ENCODE measurements around the gene RASAL2.

- TF ChIP-seq CTCF (IDR thresholded peaks at IDR 0.05 in 8 of 11, conservative IDR thresholded peaks at IDR 0.05 in 3 of 11) (no peak), POLR2AphosphoS5 (IDR thresholded peaks at IDR 0.05) (no peak)
Measured at GRCh38 chr1:178436899-178437298, 343.0 kb downstream of the RASAL2 start.

Measured in spleen (tissue), 7 donors.